Testis (tissue), 3 donors: ENCODE measurements around the gene ZFP2. TPM values are rescaled to one million over a fixed set of nuclear protein-coding genes. Genes with fewer than 3 reads are reported as not detected.
"Not testable (repeated sequence)": the region's sequence is repeated elsewhere in the genome, so short reads cannot be mapped to it uniquely, and the experiment has no call there.

Experiments used
- DNase-seq: peaks from one replicate; pipeline ENCODE4 v3.0.0-alpha.2; 2019
- H3K27ac ChIP-seq, 2 donors: fragments of 200-600 bp; sonication (generic); one replicate each; pipeline ENCODE4 v1.5.1; 2019
- H3K27me3 ChIP-seq: fragments of 200-600 bp; sonication (generic); one replicate; pipeline ENCODE4 v1.5.1; 2019
- H3K36me3 ChIP-seq: fragments of 200-600 bp; sonication (generic); one replicate; pipeline ENCODE4 v1.5.1; 2017; ENCODE audit warnings: low read depth; ENCODE audit errors: missing control alignments
- H3K4me1 ChIP-seq: fragments of 200-600 bp; sonication (generic); one replicate; pipeline ENCODE4 v1.5.1; 2019
- H3K4me3 ChIP-seq, 2 donors: fragments of 200-600 bp; sonication (generic); one replicate each; pipeline ENCODE4 v1.5.1; 2017 to 2019
- H3K9me3 ChIP-seq: fragments of 200-600 bp; sonication (generic); one replicate; pipeline ENCODE4 v1.5.1; 2017
- POLR2A ChIP-seq: fragments of 450-650 bp; IDR thresholded peaks from one replicate; pipeline ENCODE4 v1.6.1; 2017; ENCODE audit warnings: antibody characterized with exemption, mild to moderate bottlenecking, moderate library complexity
- WGBS, 2 donors: methylation state at CpG; one replicate each; pipeline ENCODE4 v1.1.5; 2018; 5-methylcytosine and 5-hydroxymethylcytosine counted together
- intact Hi-C: fragments of 100-400 bp; cut with DNase I; formaldehyde crosslinking; loops from one replicate; pipeline ENCODE4 v1.15.1; 2023; ENCODE audit warnings: low total_unique reads
- polyA plus RNA-seq: library from polyadenylated mRNA; stranded (reverse); fragments of 350-450 nt; fragmentation: Illumina TruSeq; extraction: RNeasy Lipid Tissue Mini Kit (QIAGEN cat#74804); gene quantifications from one replicate; pipeline ENCODE4 v1.2.3, GENCODE V29; 2014; ENCODE audit warnings: low read depth, low replicate concordance; ENCODE audit not compliant: insufficient read depth
- total RNA-seq, 2 donors: library from RNA; depleted of rRNA; stranded (reverse); fragments of >200 nt; gene quantifications; one replicate each; pipeline ENCODE4 v1.2.3, GENCODE V29; 2016
- TF ChIP-seq, protein P1 (sequence below), 3 experiments: fragments of 450-650 bp in 2 of 3; fragments of 200-600 bp in 1 of 3; sonication (generic) in 1 of 3; IDR thresholded peaks; one replicate each; pipeline ENCODE4 v1.5.1; 2016 to 2019; ENCODE audit warnings: antibody characterized with exemption in 3 of 3, mild to moderate bottlenecking in 2 of 3, moderate library complexity in 1 of 3

Gene ZFP2
- total and polyA plus RNA-seq, 3 donors from 2014 or later: 2.7 to 10.4 (median 6.8) TPM

DNA sequence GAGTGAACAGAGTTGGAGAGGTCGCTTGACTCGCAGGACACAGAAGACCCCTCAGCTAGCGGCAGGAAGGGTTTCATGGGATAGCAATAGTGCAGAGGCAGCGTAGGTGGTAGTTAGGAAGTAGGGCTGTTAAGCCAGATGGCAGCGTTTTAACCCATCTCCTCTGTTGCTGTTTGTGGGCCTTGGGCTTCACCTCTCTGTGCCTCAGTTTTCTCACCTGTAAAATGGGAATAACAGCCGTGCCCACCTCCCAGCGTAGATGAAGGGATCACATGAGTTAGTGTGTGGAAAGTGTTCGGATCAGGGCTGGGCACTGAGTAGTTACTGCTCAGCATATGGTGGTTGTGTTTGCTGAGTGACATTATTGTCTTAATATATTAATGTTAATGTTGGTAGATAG lies 34.1 kb upstream of the ZFP2 start:
- Histone ChIP-seq H3K4me3 (no peak overlapping the region), H3K9me3 (no peaks in the 10 kb centered on the region), H3K27ac (no peak overlapping the region), H3K4me1 (peaks cover 9% of the 10 kb centered on the region), H3K36me3 (no peaks in the 10 kb centered on the region), H3K27me3 (no peaks in the 10 kb centered on the region)
- no peak for DNase-seq
- TF ChIP-seq POLR2A: no peak
- TF ChIP-seq, protein P1, sequence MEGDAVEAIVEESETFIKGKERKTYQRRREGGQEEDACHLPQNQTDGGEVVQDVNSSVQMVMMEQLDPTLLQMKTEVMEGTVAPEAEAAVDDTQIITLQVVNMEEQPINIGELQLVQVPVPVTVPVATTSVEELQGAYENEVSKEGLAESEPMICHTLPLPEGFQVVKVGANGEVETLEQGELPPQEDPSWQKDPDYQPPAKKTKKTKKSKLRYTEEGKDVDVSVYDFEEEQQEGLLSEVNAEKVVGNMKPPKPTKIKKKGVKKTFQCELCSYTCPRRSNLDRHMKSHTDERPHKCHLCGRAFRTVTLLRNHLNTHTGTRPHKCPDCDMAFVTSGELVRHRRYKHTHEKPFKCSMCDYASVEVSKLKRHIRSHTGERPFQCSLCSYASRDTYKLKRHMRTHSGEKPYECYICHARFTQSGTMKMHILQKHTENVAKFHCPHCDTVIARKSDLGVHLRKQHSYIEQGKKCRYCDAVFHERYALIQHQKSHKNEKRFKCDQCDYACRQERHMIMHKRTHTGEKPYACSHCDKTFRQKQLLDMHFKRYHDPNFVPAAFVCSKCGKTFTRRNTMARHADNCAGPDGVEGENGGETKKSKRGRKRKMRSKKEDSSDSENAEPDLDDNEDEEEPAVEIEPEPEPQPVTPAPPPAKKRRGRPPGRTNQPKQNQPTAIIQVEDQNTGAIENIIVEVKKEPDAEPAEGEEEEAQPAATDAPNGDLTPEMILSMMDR (IDR thresholded peaks at IDR 0.05): no peak
- intact Hi-C loops: no loop called here
- 65 to 73% methylated on average over 8 of the region's 8 CpGs for WGBS, 2 donors

DNA sequence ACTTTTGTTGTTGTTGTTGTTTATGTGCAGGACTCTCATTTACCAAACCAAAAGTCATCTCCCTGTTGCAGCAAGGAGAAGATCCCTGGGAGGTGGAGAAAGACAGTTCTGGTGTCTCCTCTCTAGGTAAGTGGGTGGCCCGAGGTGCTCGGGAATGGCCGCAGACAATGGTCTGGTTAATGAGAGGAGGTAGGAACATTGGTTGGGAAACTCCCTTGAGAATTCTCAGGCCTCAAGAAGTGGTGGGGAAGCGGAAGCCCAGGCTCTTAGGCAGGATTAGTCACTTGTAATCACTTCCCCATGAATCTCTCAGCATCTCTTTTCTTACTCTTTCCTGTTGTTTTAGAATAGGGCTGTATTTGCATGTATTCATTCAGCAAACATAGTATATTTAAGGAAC lies 28.8 kb upstream of the ZFP2 start:
- Histone ChIP-seq H3K27ac (no peak overlapping the region), H3K27me3 (no peaks in the 10 kb centered on the region), H3K36me3 (no peaks in the 10 kb centered on the region), H3K9me3 (no peaks in the 10 kb centered on the region), H3K4me3 (no peak overlapping the region), H3K4me1 (no peaks in the 10 kb centered on the region)
- intact Hi-C loops: no loop called here
- 73% methylated on average over 4 of the region's 4 CpGs for WGBS, 2 donors
- TF ChIP-seq, protein P1 (IDR thresholded peaks at IDR 0.05): no peak
- TF ChIP-seq POLR2A: no peak
- DNase-seq: no peak

DNA sequence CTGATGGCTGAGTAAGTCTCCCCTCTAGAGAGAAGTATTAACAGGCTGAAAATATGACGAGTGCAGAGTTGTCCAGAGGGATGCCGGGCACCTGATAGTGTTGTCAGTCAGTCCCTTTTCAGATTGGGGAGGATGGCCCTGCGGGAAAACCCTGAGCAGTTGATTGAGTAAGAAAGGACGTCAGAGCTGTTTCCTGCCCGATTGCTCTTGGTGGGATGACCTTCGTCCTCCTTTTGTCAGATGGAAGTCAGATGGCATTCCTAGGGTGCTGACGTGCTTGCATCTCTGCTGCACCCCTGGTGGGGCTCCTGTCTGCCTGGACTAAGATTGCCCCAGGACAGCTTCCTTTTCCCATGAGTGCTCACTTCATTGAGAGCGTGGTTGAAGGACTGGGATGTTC lies 26.1 kb upstream of the ZFP2 start:
- WGBS, 2 donors: 80 to 89% methylated on average over 8 of the region's 8 CpGs
- H3K4me3 ChIP-seq: no peak overlapping the region
- TF ChIP-seq, protein P1 (IDR thresholded peaks at IDR 0.05): no peak
- no peak for TF ChIP-seq POLR2A
- no peaks in the 10 kb centered on the region for H3K36me3 ChIP-seq
- no peaks in the 10 kb centered on the region for H3K27me3 ChIP-seq
- intact Hi-C loops: no loop called here
- H3K27ac ChIP-seq: no peak overlapping the region
- no peaks in the 10 kb centered on the region for H3K4me1 ChIP-seq
- no peaks in the 10 kb centered on the region for H3K9me3 ChIP-seq
- no peak for DNase-seq

DNA sequence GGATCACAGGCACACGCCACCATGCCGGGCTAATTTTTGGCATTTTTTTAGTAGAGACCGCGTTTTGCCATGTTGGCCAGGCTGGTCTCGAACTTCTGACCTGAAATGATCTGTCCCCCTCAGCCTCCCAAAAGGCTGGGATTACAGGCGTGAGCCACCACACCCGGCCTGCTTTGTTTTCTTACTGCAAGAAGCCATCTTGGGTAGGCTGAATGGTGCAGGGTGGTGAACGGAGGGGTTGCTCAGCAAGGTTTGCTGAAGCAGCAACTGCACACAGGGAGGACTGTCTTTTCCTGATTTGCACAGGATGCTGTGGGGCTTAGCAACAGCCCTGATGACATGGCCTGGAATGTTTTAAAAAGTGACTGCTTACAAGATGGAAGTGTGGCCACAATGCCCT lies 25.3 kb upstream of the ZFP2 start:
- Histone ChIP-seq H3K27ac (no peak overlapping the region), H3K9me3 (no peaks in the 10 kb centered on the region), H3K4me1 (no peaks in the 10 kb centered on the region), H3K27me3 (no peaks in the 10 kb centered on the region), H3K4me3 (no peak overlapping the region), H3K36me3 (no peaks in the 10 kb centered on the region)
- 85 to 96% methylated on average over 8 of the region's 8 CpGs for WGBS, 2 donors
- TF ChIP-seq, protein P1 (IDR thresholded peaks at IDR 0.05): no peak
- no peak for TF ChIP-seq POLR2A
- intact Hi-C loops: no loop called here
- DNase-seq: no peak

DNA sequence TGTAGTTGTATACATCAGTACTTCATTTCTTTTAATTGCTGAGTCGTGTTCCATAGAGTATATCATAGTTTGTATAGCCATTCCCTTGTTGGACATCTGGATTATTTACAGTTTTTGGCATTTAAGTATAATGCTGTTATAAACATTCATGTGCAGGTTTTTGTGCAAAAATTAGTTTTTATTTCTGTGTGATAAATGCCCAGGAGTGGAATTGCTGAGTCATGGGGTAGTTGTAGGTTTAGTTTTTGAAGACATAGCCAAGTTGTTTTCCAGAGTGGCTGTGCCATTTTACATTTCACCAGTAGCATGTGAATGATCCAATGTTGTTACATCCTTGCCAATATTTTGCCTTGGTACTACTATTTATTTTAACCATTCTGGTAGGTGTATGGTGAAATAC lies 23.4 kb upstream of the ZFP2 start:
- Histone ChIP-seq H3K27ac (no peak overlapping the region), H3K36me3 (no peaks in the 10 kb centered on the region), H3K27me3 (no peaks in the 10 kb centered on the region), H3K9me3 (no peaks in the 10 kb centered on the region), H3K4me1 (no peaks in the 10 kb centered on the region), H3K4me3 (no peak overlapping the region)
- no peak for TF ChIP-seq POLR2A
- TF ChIP-seq, protein P1 (IDR thresholded peaks at IDR 0.05): no peak
- intact Hi-C loops: no loop called here
- 95 to 100% methylated on average over 1 of the region's 1 CpG for WGBS, 2 donors
- no peak for DNase-seq

DNA sequence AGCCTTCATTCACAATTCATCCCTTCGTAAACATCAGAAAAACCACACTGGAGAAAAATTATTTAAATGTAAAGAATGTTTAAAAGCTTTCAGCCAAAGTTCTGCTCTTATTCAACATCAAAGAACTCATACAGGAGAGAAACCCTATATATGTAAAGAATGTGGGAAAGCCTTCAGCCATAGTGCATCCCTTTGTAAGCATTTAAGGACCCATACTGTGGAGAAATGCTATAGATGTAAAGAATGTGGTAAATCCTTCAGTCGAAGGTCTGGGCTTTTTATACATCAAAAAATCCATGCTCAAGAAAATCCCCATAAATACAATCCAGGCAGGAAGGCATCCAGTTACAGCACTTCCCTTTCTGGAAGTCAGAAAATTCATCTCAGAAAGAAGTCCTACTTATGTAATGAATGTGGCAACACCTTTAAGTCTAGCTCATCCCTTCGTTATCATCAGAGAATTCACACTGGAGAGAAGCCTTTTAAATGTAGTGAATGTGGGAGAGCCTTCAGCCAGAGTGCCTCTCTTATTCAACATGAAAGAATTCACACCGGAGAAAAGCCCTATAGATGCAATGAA lies 12.5 kb upstream of the ZFP2 start:
- H3K4me1 ChIP-seq, DNase-seq, H3K9me3 ChIP-seq, H3K27me3 ChIP-seq, H3K4me3 ChIP-seq, H3K36me3 ChIP-seq, intact Hi-C loops, H3K27ac ChIP-seq: not testable (repeated sequence)
- WGBS, 2 donors: 94 to 98% methylated on average over 4 of the region's 4 CpGs
